HCT116 (cell line): ENCODE measurements around the gene MBD3L2B.
"Not testable (repeated sequence)": the region's sequence is repeated elsewhere in the genome, so short reads cannot be mapped to it uniquely, and the experiment has no call there.

Experiments used
- ATF3 ChIP-seq: IDR thresholded peaks from 2 replicates; pipeline ENCODE4 v1.6.1; 2012
- CEBPB ChIP-seq: IDR thresholded peaks from 2 replicates; pipeline ENCODE4 v1.6.1; 2012; ENCODE audit warnings: low read depth
- CTCF ChIP-seq, 3 experiments: fragments of 200-600 bp in 1 of 3; sonication (generic) in 1 of 3; IDR thresholded peaks in 2 of 3; conservative IDR thresholded peaks in 1 of 3; 2 replicates each; pipeline ENCODE4 v1.5.1; 2012 to 2017; ENCODE audit warnings: low read depth in 2 of 3, low read length in 2 of 3, antibody characterized with exemption in 1 of 3, borderline replicate concordance in 1 of 3, control low read depth in 1 of 3, mild to moderate bottlenecking in 1 of 3, mixed read lengths in 1 of 3, mixed run types in 1 of 3, moderate library complexity in 1 of 3; ENCODE audit not compliant: insufficient read depth in 1 of 3
- EGR1 ChIP-seq: IDR thresholded peaks from 2 replicates; pipeline ENCODE4 v1.6.1; 2012; ENCODE audit warnings: low read depth
- EZH2 ChIP-seq: fragments of 200-600 bp; sonication (generic); IDR thresholded peaks from 2 replicates; pipeline ENCODE4 v1.6.1; 2017; ENCODE audit warnings: antibody characterized with exemption, mixed run types
- FOSL1 ChIP-seq: IDR thresholded peaks from 2 replicates; pipeline ENCODE4 v1.6.1; 2012; ENCODE audit warnings: low read depth

DNA sequence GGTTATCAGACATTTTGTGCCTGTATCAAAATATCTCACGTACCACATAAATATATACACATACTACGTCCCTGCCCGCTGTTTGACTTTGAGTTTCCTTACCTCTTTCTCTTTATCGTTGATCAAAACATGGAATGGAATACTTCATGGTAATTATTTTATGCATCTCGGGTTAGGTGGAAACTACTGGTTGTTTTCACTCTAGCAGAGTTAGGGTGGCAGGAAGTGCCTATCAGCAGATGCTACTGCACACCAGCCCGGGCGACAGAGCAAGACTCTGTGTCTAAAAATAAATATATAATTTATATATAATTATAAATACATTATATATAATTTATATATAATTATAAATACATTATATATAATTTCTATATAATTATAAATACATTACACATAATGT, 31.7 kb upstream of the MBD3L2B start:
- TF ChIP-seq FOSL1; EZH2; ATF3; EGR1; CEBPB; CTCF (IDR thresholded peaks at IDR 0.05 in 2 of 3, conservative IDR thresholded peaks at IDR 0.05 in 1 of 3; ENCODE audit: borderline replicate concordance in 1 of 3, insufficient read depth in 1 of 3, low read depth in 2 of 3, low read length in 2 of 3): not testable (repeated sequence)
